Activated CD8-positive, alpha-beta T cell treated with anti-CD3 and anti-CD28 coated beads, Interleukin-2, amount 10 ng/mL, durations not matched to agents 7 days and 5 days (primary cell): ENCODE measurements around the gene MAD1L1. TPM values are rescaled to one million over a fixed set of nuclear protein-coding genes. Genes with fewer than 3 reads are reported as not detected.

ENCODE experiments used
- ATAC-seq: fragments of 150-1000 bp; cut with Tn5 transposase; one replicate; pipeline ENCODE4 v1.10.0; 2021; ENCODE audit warnings: moderate library complexity
- CTCF ChIA-PET: fragments of 350-600 bp; sonication (Branson Sonifier 250); formaldehyde crosslinking; loops from one replicate; lab custom pipeline; 2021; ENCODE audit warnings: antibody characterized with exemption; lab: Charles Lee
- POLR2A ChIA-PET: fragments of 350-600 bp; sonication (Branson Sonifier 250); formaldehyde crosslinking; loops from one replicate; lab custom pipeline; 2021; ENCODE audit warnings: antibody characterized with exemption; lab: Charles Lee
- DNase-seq: peaks from one replicate; pipeline ENCODE4 v3.0.0-alpha.2; 2020
- H3K27ac Mint-ChIP-seq: one replicate; pipeline ENCODE4 v1.8.0; 2021; ENCODE audit warnings: mild to moderate bottlenecking, mixed read lengths
- H3K27me3 Mint-ChIP-seq: one replicate; pipeline ENCODE4 v1.8.0; 2021; ENCODE audit warnings: low read depth, mixed read lengths
- H3K36me3 Mint-ChIP-seq: one replicate; pipeline ENCODE4 v1.8.0; 2021; ENCODE audit warnings: low read depth, mixed read lengths
- H3K4me1 Mint-ChIP-seq: one replicate; pipeline ENCODE4 v1.8.0; 2021; ENCODE audit warnings: low read depth, mixed read lengths
- H3K4me3 Mint-ChIP-seq: one replicate; pipeline ENCODE4 v1.8.0; 2021; ENCODE audit warnings: mild to moderate bottlenecking, mixed read lengths
- H3K9me3 Mint-ChIP-seq: one replicate; pipeline ENCODE4 v1.8.0; 2022; ENCODE audit warnings: mixed read lengths; ENCODE audit not compliant: insufficient read depth
- total RNA-seq, 2 experiments: library from RNA; stranded (reverse); gene quantifications; one replicate each; pipeline ENCODE4 v1.2.3, GENCODE V29; 2021

Gene MAD1L1
- total RNA-seq, 2 experiments from 2014 or later, result 79.8 to 82.7 TPM

DNA sequence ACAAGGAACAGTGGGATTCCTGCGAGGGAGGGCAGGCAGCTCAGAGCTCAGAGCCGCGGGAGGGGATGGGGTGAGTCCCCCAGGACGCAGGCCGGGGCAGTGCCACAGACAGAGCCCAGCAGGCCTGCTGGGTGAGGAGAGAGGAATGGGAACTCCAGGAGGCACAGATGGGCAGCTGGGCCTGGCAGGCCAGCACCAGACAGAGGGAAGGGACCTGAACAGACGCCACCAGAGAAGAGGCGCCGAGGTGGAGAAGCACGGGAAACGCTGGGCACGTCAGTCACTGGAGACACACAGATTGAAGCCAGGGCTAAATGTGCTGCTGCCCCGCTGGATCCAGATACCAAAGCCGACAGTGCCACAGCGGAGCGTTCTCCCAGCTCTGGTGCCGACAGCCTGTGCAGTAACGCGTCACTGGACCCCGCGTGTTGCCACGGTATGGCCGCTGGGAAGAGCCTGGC lies 225.8 kb downstream of the MAD1L1 start:
- Mint-ChIP-seq H3K4me1 (no peaks in the 10 kb centered on the region), H3K36me3 (no peaks in the 10 kb centered on the region), H3K27me3 (no peaks in the 10 kb centered on the region), H3K27ac (no peak overlapping the region), H3K4me3 (no peak overlapping the region), H3K9me3 (no peaks in the 10 kb centered on the region)
- ATAC-seq (no peak), DNase-seq (no peak)
- CTCF ChIA-PET, result interaction anchor here (1.2 kb wide), 1 partner anchor 32 kb away, joined by 3 read pairs; no protein-coding TSS in a partner anchor
- POLR2A ChIA-PET, result no interaction called here

DNA sequence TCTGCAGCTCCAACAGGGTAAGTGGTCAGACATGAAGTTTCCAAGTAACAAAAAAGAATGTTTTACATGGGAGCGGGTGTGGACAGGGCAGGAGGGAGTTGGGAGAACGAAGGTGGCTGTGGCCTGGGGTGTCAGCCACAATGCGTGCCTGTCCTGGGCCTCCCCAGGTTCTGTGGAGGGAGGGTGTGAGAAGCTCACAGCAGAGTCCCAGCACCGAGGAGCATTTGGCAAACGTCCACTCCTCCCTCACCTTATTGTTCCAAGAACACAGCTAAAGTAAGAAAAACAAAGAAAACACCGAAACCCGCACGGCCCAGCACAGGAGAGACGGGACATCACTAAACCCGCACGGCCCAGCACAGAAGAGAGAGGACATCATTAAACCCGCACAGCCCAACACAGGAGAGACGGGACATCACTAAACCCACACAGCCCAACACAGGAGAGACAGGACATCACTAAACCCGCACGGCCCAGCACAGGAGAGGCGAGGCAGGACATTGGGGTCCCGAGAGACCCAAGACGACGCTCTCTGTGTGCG lies 226.4 kb downstream of the MAD1L1 start:
- ATAC-seq (no peak), DNase-seq (no peak)
- Mint-ChIP-seq H3K4me1 (no peaks in the 10 kb centered on the region), H3K36me3 (no peaks in the 10 kb centered on the region), H3K9me3 (no peaks in the 10 kb centered on the region), H3K27me3 (no peaks in the 10 kb centered on the region), H3K4me3 (no peak overlapping the region), H3K27ac (no peak overlapping the region)
- CTCF ChIA-PET, result interaction anchor here (1.2 kb wide), 1 partner anchor 32 kb away, joined by 3 read pairs; no protein-coding TSS in a partner anchor
- POLR2A ChIA-PET, result no interaction called here

DNA sequence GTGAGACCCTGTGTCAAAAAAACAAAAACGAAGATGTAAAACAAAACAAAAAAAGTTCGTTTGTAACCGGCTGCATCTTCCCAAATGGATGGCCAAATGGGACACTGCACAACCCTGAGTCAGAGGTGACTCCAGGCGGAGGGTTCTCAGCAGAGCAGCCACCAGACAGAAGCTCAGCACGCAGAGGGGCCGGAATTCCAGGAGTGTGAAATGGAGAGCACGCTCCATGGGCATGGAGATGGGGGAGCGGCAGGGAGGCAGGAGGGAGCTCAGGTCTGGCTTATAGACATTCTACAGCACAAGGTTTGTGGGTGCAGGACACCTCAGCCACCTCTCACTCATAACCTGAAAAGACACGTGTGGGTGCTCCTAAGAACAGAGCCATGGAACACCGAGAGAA lies 227.0 kb downstream of the MAD1L1 start:
- Mint-ChIP-seq H3K4me3 (no peak overlapping the region), H3K36me3 (no peaks in the 10 kb centered on the region), H3K27ac (no peak overlapping the region), H3K4me1 (no peaks in the 10 kb centered on the region), H3K27me3 (no peaks in the 10 kb centered on the region), H3K9me3 (no peaks in the 10 kb centered on the region)
- DNase-seq (no peak), ATAC-seq (no peak)
- POLR2A ChIA-PET, result no interaction called here
- CTCF ChIA-PET, result interaction anchor here (1.2 kb wide), 1 partner anchor 33 kb away, joined by 3 read pairs; no protein-coding TSS in a partner anchor

DNA sequence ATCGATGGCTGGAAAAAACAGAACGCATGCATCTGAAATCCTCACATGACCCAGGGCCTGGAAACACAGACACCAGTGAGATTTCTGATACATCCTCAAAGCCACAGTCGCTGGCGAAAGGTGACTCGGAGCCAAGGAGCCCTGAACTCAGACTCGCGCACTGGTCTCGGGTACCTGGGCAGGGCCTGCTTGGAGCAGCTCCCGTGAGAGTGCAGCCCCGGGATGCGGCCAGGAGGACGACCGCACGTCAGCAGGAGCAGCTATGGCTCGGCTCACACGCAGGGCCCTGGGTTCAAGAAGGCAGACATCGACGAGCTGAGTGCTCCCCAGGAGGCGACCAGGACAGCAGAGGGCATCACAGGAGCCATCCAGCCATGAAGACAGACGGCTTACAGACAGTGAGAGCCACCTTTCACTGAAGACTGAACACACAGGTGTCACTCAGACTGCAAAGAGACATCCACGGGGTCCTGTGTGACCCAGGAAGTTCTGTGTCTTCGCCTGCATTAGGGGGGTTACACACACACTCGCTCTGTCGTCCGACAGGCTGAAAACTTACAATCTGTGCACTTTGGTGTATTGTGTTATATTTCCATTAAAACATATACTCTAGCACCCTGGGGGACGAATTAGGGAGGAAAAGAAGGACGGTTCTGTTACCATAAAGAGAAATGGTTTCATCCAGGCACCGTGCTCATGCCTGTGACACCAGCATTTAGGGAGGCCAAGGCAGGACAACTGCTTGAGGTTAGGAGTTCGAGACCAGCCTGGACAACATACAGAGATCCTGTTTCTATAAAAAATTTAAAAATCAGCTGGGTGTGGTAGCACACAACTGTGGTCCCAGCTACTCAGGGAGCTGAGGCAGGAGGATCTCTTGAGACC lies 227.7 kb downstream of the MAD1L1 start:
- DNase-seq, result no peak
- no peaks in the 10 kb centered on the region for H3K9me3 Mint-ChIP-seq
- H3K4me3 Mint-ChIP-seq, result no peak overlapping the region
- POLR2A ChIA-PET, result no interaction called here
- no peak for ATAC-seq
- CTCF ChIA-PET, result no interaction called here
- H3K36me3 Mint-ChIP-seq, result no peaks in the 10 kb centered on the region
- H3K27me3 Mint-ChIP-seq, result no peaks in the 10 kb centered on the region
- no peaks in the 10 kb centered on the region for H3K4me1 Mint-ChIP-seq
- H3K27ac Mint-ChIP-seq, result no peak overlapping the region

DNA sequence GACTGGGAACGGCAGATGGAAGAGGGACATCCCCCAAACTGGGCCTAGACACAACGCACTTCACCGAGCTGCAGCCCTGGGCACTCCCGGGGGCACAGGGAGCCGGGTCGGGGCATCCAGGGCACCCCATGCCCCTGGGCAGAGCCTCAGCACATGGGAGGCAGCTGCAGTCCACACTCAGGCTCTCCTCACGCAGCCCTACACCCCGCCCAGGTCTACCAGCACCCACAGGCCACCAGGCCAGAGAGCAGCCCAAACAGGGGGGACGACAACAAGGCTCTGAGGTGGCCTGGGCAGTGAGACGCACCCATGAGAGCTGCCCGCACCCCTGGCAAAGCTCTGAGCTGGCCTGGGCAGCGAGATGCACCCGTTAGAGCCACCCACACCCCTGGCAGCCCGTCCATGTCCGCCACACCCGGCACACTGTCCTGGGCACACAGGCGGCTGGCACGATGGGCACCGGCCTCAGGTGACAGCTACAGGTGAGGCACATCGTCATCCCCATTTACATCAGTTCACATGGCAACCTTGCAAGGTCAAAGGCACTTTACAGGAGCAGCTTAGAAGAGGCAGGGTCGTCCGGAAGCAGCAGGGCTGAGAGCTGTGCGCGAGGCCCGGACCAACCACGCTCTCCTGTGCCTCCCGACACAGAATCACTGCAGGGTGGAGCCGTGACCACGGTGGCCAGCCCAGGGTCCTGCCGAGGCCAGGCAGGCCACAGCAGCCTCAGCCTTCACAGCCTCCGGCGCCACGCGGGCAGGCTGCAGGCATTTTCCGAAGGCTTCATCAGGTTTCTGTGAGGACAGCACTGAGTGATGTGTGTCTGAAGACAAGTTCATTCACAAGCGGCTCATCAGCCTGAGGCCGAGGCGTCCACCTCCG lies 228.6 kb downstream of the MAD1L1 start:
- ATAC-seq (no peak), DNase-seq (no peak)
- Mint-ChIP-seq H3K27me3 (no peaks in the 10 kb centered on the region), H3K4me1 (no peaks in the 10 kb centered on the region), H3K4me3 (no peak overlapping the region), H3K9me3 (no peaks in the 10 kb centered on the region), H3K27ac (no peak overlapping the region), H3K36me3 (no peaks in the 10 kb centered on the region)
- ChIA-PET POLR2A (no interaction called here), CTCF (no interaction called here)

DNA sequence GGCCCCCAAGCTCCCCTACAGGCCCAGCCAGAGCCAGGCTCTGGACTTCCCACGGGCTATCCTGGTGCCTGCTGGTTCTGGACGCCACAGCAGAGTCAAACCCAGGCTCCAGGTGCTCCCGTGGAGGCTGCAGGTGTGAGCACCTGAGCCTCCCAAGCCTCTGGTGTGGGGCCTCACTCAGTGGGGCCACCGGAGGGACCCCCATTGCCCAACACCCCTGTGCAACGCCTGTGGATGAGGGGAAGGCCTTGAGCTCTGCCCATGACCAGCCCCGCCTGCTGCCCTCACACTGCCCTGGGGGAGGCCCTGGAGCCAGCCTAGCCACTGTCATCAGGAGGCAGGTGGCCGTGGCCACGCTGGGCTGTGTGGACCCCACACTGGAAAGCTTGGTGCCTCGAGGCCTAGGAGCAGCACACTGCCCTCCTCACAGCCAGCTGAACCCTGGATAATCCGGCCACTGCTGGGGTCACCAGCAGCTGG lies 229.3 kb downstream of the MAD1L1 start:
- no peaks in the 10 kb centered on the region for H3K27me3 Mint-ChIP-seq
- ATAC-seq (no peak), DNase-seq (no peak)
- H3K9me3 Mint-ChIP-seq, result no peaks in the 10 kb centered on the region
- H3K36me3 Mint-ChIP-seq, result no peaks in the 10 kb centered on the region
- no peaks in the 10 kb centered on the region for H3K4me1 Mint-ChIP-seq
- ChIA-PET POLR2A (no interaction called here), CTCF (no interaction called here)
- H3K27ac Mint-ChIP-seq, result no peak overlapping the region
- no peak overlapping the region for H3K4me3 Mint-ChIP-seq

DNA sequence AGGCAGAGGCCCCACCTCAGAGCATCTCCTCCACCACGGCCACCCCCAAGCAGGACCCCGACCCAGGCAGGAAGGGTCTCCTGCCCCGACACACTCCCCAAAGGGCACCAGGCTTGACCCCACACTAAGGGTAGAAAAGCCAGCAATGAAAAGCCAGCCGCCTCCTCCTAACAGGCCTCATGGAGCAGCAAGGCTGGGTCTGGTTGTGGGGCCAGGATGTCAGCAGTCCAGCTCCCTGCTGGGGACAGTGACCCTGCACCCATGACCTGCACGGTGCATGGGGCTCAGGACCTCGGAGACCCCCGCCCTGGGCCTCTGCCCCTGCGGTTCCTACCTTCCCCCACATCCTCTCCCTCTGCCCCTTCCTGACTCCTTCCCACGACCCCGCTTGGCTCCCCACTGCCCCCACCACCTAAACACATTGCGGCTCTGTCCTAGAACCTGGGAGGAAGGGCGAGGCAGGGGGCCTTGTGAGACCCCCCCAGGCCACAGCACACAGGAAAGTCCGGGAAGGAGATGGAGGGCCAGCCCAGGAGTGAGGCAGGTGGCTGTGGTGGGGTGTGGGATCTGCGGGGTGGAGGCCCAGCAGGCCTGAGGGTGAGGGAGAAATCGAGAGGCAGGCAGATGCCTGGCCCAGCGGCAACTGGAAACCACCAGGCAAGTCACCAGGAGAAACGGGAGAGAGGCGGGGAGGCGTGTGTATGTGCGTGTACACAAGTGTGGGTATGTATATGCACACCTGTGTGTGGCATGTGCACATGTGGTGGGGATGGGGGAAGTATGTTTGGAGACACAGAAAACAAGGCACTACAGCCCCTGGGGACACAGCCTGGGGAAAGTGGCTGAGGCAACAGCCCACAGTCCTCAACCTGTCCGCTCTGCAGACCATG lies 229.9 kb downstream of the MAD1L1 start:
- no peaks in the 10 kb centered on the region for H3K36me3 Mint-ChIP-seq
- DNase-seq (no peak), ATAC-seq (no peak)
- H3K27ac Mint-ChIP-seq, result no peak overlapping the region
- no peak overlapping the region for H3K4me3 Mint-ChIP-seq
- no peaks in the 10 kb centered on the region for H3K9me3 Mint-ChIP-seq
- no peaks in the 10 kb centered on the region for H3K27me3 Mint-ChIP-seq
- no peaks in the 10 kb centered on the region for H3K4me1 Mint-ChIP-seq
- ChIA-PET POLR2A (interaction anchor here (0.7 kb wide), 1 partner anchor 48 kb away, joined by 3 read pairs; no protein-coding TSS in a partner anchor), CTCF (no interaction called here)

DNA sequence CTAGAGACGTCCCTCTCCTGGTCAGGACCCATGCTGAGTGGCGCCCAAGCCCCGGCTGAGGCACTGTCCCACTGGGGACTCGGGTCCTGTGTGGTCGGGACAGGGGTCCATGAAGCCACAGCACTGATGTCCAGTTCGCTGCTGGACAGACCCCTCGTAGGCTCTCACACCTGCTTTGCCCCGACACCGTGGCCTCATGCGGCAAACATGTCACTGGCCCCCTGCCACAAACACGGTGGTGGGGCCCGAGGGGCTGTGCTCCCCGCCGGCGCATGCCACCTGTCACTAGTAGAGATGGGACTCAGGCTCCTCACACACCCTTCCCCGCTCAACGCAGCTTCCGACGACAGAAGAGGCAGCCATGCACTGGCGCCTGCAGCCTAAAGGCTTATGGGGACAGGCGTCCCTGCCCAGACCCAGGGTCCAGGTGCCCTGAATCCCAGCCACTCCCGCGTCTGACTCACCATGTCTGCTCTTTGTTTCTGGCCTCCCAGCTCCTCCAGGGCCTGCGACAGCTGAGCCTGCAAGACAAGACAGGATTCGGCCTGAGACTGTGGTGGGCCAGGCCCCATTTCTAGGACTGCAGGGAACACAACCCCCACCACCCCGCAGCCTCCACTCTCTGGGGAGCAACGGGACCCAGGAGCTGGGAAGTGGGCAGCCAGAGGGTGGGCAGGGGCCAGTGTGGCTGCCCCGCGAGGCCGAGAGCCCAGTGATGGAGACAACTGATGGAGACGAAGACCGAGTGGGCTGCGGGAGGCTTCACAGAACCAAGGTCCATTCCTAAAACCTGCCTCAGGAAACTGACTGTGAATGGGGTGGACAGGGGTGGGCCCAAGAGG lies 230.9 kb downstream of the MAD1L1 start:
- CTCF ChIA-PET, result no interaction called here

DNA sequence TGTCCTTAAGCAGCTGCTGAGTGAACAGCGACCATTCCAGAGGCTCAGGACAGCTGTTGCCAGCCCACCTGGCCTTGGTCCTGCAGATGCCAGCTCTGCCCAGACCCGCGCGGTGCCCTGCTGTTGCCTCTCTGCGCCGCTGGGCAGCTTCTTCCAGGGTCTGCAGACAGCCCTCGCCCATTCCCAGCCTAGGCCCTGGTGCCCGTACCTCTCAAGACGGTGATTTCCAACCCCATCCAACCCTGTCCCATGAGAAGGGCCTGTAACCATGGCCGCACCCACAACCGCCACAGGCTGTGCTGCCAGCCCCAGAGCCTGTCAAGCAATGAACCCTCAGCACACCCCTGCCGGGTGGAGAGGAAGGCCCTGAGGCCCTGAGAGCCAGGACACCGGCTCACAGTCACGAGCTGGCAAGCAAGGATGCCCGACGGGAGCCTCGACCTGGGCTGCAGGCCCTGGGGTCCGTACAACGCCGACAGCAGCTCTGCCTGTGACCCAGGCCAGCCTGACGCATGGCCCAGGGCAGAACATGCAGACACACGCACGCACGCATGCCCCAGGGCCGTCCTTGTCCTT lies 231.9 kb downstream of the MAD1L1 start:
- Mint-ChIP-seq H3K36me3 (no peaks in the 10 kb centered on the region), H3K4me1 (no peaks in the 10 kb centered on the region), H3K27me3 (no peaks in the 10 kb centered on the region), H3K27ac (no peak overlapping the region), H3K4me3 (no peak overlapping the region), H3K9me3 (no peaks in the 10 kb centered on the region)
- CTCF ChIA-PET, result no interaction called here
- no peak for DNase-seq
- ATAC-seq, result no peak
- POLR2A ChIA-PET, result interaction anchor here (0.6 kb wide), 1 partner anchor 60 kb away, joined by 3 read pairs; no protein-coding TSS in a partner anchor

More for the DNA sequence above, 230.9 kb downstream of the MAD1L1 start:
- Mint-ChIP-seq H3K36me3 (no peaks in the 10 kb centered on the region), H3K4me3 (no peak overlapping the region), H3K27me3 (no peaks in the 10 kb centered on the region), H3K9me3 (no peaks in the 10 kb centered on the region), H3K27ac (no peak overlapping the region), H3K4me1 (no peaks in the 10 kb centered on the region)
- no peak for DNase-seq
- ATAC-seq, result no peak
- POLR2A ChIA-PET, result interaction anchor here (0.6 to 0.7 kb wide), 2 partner anchors 47 to 59 kb away, joined by 3 read pairs; no protein-coding TSS in a partner anchor

DNA sequence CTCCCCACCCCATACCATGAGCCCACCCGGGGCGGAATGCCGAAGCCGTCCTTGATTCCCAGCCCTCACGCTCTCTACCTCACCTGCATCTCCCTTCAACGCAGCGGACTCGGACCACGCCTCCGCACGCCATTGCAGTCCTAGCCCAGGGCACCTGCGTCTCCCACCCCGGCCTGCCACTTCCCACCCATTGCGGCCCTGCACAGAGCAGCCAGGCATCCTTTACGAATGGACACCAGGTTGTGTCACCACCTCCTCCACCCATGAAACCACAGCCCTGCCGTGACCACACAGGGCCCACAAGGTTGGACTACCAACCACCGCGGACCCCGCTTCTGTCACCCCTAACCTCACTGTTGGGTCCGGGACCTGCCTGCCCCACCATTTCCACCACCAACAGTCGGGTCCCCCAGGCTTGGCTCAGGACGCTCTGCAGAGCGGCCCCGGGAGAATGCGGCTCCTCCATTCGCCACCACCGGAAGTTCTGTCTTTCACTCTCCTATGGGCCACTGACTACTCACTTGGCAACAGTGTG lies 232.5 kb downstream of the MAD1L1 start:
- H3K36me3 Mint-ChIP-seq, result no peaks in the 10 kb centered on the region
- CTCF ChIA-PET, result no interaction called here

More for the DNA sequence above, 232.5 kb downstream of the MAD1L1 start:
- Mint-ChIP-seq H3K27me3 (no peaks in the 10 kb centered on the region), H3K9me3 (no peaks in the 10 kb centered on the region), H3K4me1 (no peaks in the 10 kb centered on the region), H3K4me3 (no peak overlapping the region), H3K27ac (peak overlapping the region; percentile 63)
- ATAC-seq (no peak), DNase-seq (no peak)
- POLR2A ChIA-PET, result no interaction called here
